Calu3 (cell line): Measurements from ENCODE around the gene PLXNB1. TPM values are rescaled to one million over a fixed set of nuclear protein-coding genes. Genes with fewer than 3 reads are reported as not detected.

Experiments
- BruUV-seq: library from RNA; stranded (reverse); fragments of 400-500 nt; replicated peaks from 2 replicates; lab custom pipeline; 2021; lab: Mats Ljungman, UMichigan
- CTCF ChIA-PET: fragments of 300-600 bp; sonication (Branson Sonifier 250); formaldehyde crosslinking; loops from one replicate; lab custom pipeline; 2022; ENCODE audit warnings: antibody characterized with exemption; lab: Charles Lee
- DNase-seq: peaks from one replicate; pipeline ENCODE4 v3.0.0; 2022
- H3K27ac Mint-ChIP-seq: one replicate; pipeline ENCODE4 v1.8.0; 2022; ENCODE audit warnings: mixed read lengths; ENCODE audit not compliant: unreplicated experiment
- H3K27me3 Mint-ChIP-seq: one replicate; pipeline ENCODE4 v1.8.0; 2022; ENCODE audit warnings: mixed read lengths; ENCODE audit not compliant: unreplicated experiment
- H3K36me3 Mint-ChIP-seq: one replicate; pipeline ENCODE4 v1.8.0; 2022; ENCODE audit warnings: mild to moderate bottlenecking, moderate library complexity, mixed read lengths; ENCODE audit not compliant: insufficient read depth, unreplicated experiment
- H3K4me1 Mint-ChIP-seq: one replicate; pipeline ENCODE4 v1.8.0; 2022; ENCODE audit warnings: mild to moderate bottlenecking, low read depth, mixed read lengths; ENCODE audit not compliant: unreplicated experiment
- H3K4me3 Mint-ChIP-seq: one replicate; pipeline ENCODE4 v1.8.0; 2022; ENCODE audit warnings: mild to moderate bottlenecking, low read depth, moderate library complexity, mixed read lengths; ENCODE audit not compliant: unreplicated experiment
- H3K9me3 Mint-ChIP-seq: one replicate; pipeline ENCODE4 v1.8.0; 2022; ENCODE audit warnings: low read depth, mixed read lengths; ENCODE audit not compliant: unreplicated experiment
- CTCF ChIP-seq: fragments of 200-600 bp; IDR thresholded peaks from one replicate; pipeline ENCODE4 v1.8.0; 2022; ENCODE audit warnings: antibody characterized with exemption; ENCODE audit not compliant: unreplicated experiment
- intact Hi-C: fragments of 100-400 bp; cut with micrococcal nuclease; formaldehyde crosslinking; loops from one replicate; pipeline ENCODE4 v1.10.0; 2022; ENCODE audit not compliant: unreplicated experiment
- total RNA-seq: library from RNA; stranded (reverse); gene quantifications from 2 replicates; pipeline ENCODE4 v1.2.3, GENCODE V29; 2022

The PLXNB1 gene
- total RNA-seq, 1 experiment from 2014 or later, result 174 TPM

- no peak for TF ChIP-seq CTCF
- DNase-seq, result no peak
- H3K4me3 Mint-ChIP-seq, result no peak overlapping the region
- intact Hi-C loops, result no loop called here
- peaks cover 23% of the 10 kb centered on the region for H3K27me3 Mint-ChIP-seq
- CTCF ChIA-PET, result interaction anchor here (0.5 to 4.2 kb wide), 2 partner anchors 8 to 36 kb away, joined by 3 to 243 read pairs; no protein-coding TSS in a partner anchor
- peaks cover 13% of the 10 kb centered on the region for H3K4me1 Mint-ChIP-seq
- BruUV-seq, result no TSS peak
- H3K36me3 Mint-ChIP-seq, result peaks cover 49% of the 10 kb centered on the region
- H3K9me3 Mint-ChIP-seq, result no peaks in the 10 kb centered on the region
- peak overlapping the region; percentile 60 for H3K27ac Mint-ChIP-seq
Measured at GRCh38 chr3:48398701-48399386, 31.0 kb downstream of the PLXNB1 start.

- CTCF ChIA-PET, result interaction anchor here (4.2 kb wide), 1 partner anchor 37 kb away, joined by 243 read pairs; no protein-coding TSS in a partner anchor
- peak overlapping the region; percentile 60 for H3K27ac Mint-ChIP-seq
- BruUV-seq, result no TSS peak
Measured at GRCh38 chr3:48397767-48398681, 31.9 kb downstream of the PLXNB1 start.

GRCh38 chr3:48395714-48396113, 34.2 kb downstream of the PLXNB1 start:
- H3K4me1 Mint-ChIP-seq, result no peaks in the 10 kb centered on the region
- H3K9me3 Mint-ChIP-seq, result no peaks in the 10 kb centered on the region
- intact Hi-C loops, result no loop called here
- H3K4me3 Mint-ChIP-seq, result no peak overlapping the region
- CTCF ChIA-PET, result interaction anchor here (2.1 kb wide), 1 partner anchor 40 kb away, joined by 6 read pairs; no protein-coding TSS in a partner anchor
- H3K27me3 Mint-ChIP-seq, result peaks cover 23% of the 10 kb centered on the region
- no peak for TF ChIP-seq CTCF
- no peak for DNase-seq
- H3K36me3 Mint-ChIP-seq, result peaks cover 32% of the 10 kb centered on the region
- no TSS peak for BruUV-seq
- no peak overlapping the region for H3K27ac Mint-ChIP-seq

More at GRCh38 chr3:48397767-48398681, 31.9 kb downstream of the PLXNB1 start:
- Mint-ChIP-seq H3K36me3 (peaks cover 49% of the 10 kb centered on the region), H3K4me3 (no peak overlapping the region), H3K9me3 (no peaks in the 10 kb centered on the region), H3K27me3 (peaks cover 23% of the 10 kb centered on the region), H3K4me1 (peaks cover 11% of the 10 kb centered on the region)
- intact Hi-C loops, result no loop called here
- no peak for TF ChIP-seq CTCF
- no peak for DNase-seq

- BruUV-seq, result no TSS peak
- CTCF ChIA-PET, result interaction anchor here (0.7 kb wide), 1 partner anchor 32 kb away, joined by 3 read pairs; no protein-coding TSS in a partner anchor
- Mint-ChIP-seq H3K4me3 (no peak overlapping the region), H3K27me3 (peaks cover 23% of the 10 kb centered on the region), H3K27ac (no peak overlapping the region), H3K36me3 (peaks cover 20% of the 10 kb centered on the region), H3K4me1 (no peaks in the 10 kb centered on the region), H3K9me3 (no peaks in the 10 kb centered on the region)
- no peak for DNase-seq
- no peak for TF ChIP-seq CTCF
- intact Hi-C loops, result no loop called here
Measured at GRCh38 chr3:48394391-48394790, 35.5 kb downstream of the PLXNB1 start.
